SK-N-MC (cell line): ENCODE measurements around the gene COL20A1.
"Not testable (repeated sequence)": the region's sequence is repeated elsewhere in the genome, so short reads cannot be mapped to it uniquely, and the experiment has no call there.

Source experiments
- DNase-seq: peaks from one replicate; pipeline ENCODE4 v3.0.0-alpha.2; 2011; ENCODE audit warnings: low read depth, low spot score
- H3K27ac ChIP-seq: fragments of 200-600 bp; sonication (generic); 2 replicates; pipeline ENCODE4 v1.5.1; 2016; ENCODE audit warnings: mixed run types
- H3K36me3 ChIP-seq: fragments of 200-600 bp; sonication (generic); 2 replicates; pipeline ENCODE4 v1.6.1; 2017; ENCODE audit warnings: antibody characterized with exemption, low read length, mixed read lengths; ENCODE audit not compliant: insufficient read depth
- H3K4me3 ChIP-seq: fragments of 200-600 bp; sonication (generic); 2 replicates; pipeline ENCODE4 v1.5.1; 2016
- H3K9ac ChIP-seq: fragments of 200-600 bp; sonication (generic); 2 replicates; pipeline ENCODE4 v1.8.0; 2017; ENCODE audit warnings: mixed run types, mixed read lengths; ENCODE audit not compliant: insufficient read length
- H3K9me3 ChIP-seq: fragments of 200-600 bp; sonication (generic); 2 replicates; pipeline ENCODE4 v1.6.1; 2017; ENCODE audit warnings: low read depth, mild to moderate bottlenecking, antibody characterized with exemption, low read length, moderate library complexity, mixed read lengths
- EZH2 ChIP-seq: fragments of 200-600 bp; sonication (generic); IDR thresholded peaks from one replicate; pipeline ENCODE4 v1.6.1; 2017; ENCODE audit warnings: antibody characterized with exemption
- FOXP2 ChIP-seq: optimal IDR thresholded peaks from 2 replicates; pipeline ENCODE3; 2011; ENCODE audit warnings: mild to moderate bottlenecking, moderate library complexity; ENCODE audit not compliant: insufficient read depth; ENCODE audit errors: extremely low read length, control extremely low read depth
- POLR2AphosphoS5 ChIP-seq: IDR thresholded peaks from 2 replicates; pipeline ENCODE4 v1.6.1; 2012; ENCODE audit warnings: mild to moderate bottlenecking, low read depth, low read length, borderline replicate concordance

COL20A1 gene

DNA sequence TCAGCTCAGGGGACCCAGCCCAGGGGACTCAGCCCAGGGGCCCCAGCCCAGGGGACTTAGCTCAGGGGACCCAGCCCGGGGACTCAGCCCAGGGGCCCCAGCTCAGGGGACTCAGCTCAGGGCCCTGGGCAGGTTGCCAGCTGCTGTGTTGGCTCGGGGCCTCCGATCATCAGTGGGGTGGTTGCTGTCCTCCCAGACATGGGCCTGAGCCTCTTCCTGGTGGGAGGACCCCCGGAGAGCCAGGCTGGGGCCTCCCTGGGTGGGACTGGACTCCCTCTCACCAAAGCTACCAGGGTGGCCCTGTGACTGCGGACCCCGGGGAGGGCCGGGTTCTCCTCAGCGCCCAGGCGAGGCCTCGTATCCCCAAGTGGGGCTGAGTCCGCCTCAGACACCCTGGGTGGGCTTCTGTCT is 4.4 kb downstream of the COL20A1 start:
- TF ChIP-seq FOXP2 (no peak), POLR2AphosphoS5 (no peak), EZH2 (no peak)
- DNase-seq, result no peak
- no peak overlapping the region for H3K4me3 ChIP-seq

DNA sequence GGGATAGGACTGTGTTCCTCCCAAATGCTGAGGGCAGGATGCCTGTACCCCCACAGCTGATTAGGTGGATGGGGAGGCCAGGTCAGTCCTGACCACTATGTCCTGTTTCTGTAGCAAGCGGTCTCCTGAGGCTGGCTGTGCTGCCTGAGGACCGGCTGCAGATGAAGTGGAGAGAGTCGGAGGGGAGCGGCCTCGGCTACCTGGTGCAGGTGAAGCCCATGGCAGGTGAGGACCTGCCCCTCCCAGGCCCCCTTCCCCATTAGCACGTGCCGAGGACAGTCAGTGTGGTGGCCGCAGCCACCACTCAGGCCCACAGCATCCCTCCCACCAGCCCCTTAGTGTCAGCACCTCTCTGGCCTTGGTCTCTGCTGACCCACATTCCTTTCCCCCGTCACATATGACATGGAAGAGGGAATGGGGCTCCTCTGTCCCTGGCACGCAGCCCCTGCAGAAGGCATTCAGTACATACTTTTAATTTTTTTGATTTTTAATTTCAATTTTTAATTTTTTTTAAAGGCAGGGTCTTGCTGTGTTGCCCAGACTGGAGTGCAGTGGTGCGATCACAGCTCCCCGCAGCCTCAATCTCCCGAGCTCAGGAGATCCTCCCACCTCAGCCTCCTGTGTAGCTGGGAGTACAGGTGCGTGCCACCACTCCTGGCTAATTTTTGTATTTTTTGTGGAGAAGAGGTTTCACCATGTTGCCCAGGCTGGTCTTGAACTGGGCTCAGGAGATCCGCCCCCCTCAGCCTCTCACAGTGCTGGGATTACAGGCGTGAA is 5.0 kb downstream of the COL20A1 start:
- Histone ChIP-seq H3K9me3 (no peaks in the 10 kb centered on the region), H3K27ac (no peak overlapping the region), H3K9ac (no peak overlapping the region), H3K36me3 (no peaks in the 10 kb centered on the region), H3K4me3 (no peak overlapping the region)
- DNase-seq, result no peak
- no peak for TF ChIP-seq FOXP2
- TF ChIP-seq EZH2, result no peak
- no peak for TF ChIP-seq POLR2AphosphoS5

More for the DNA sequence above, 4.4 kb downstream of the COL20A1 start:
- Histone ChIP-seq H3K9ac (no peak overlapping the region), H3K36me3 (no peaks in the 10 kb centered on the region), H3K27ac (no peak overlapping the region), H3K9me3 (no peaks in the 10 kb centered on the region)

- no peak overlapping the region for H3K27ac ChIP-seq
- no peak for TF ChIP-seq POLR2AphosphoS5
- no peak overlapping the region for H3K9ac ChIP-seq
- H3K9me3 ChIP-seq, result no peaks in the 10 kb centered on the region
- DNase-seq, result no peak
- H3K36me3 ChIP-seq, result no peaks in the 10 kb centered on the region
- no peak overlapping the region for H3K4me3 ChIP-seq
These were observed 5.8 kb downstream of the COL20A1 start for GRCh38 chr20:63298731-63299312.

- Histone ChIP-seq H3K4me3 (no peak overlapping the region), H3K36me3 (no peaks in the 10 kb centered on the region), H3K9me3 (no peaks in the 10 kb centered on the region), H3K27ac (no peak overlapping the region), H3K9ac (no peak overlapping the region)
- TF ChIP-seq POLR2AphosphoS5 (no peak), FOXP2 (no peak), EZH2 (no peak)
- DNase-seq, result no peak
These were observed 8.7 kb downstream of the COL20A1 start for GRCh38 chr20:63301671-63302070.

DNA sequence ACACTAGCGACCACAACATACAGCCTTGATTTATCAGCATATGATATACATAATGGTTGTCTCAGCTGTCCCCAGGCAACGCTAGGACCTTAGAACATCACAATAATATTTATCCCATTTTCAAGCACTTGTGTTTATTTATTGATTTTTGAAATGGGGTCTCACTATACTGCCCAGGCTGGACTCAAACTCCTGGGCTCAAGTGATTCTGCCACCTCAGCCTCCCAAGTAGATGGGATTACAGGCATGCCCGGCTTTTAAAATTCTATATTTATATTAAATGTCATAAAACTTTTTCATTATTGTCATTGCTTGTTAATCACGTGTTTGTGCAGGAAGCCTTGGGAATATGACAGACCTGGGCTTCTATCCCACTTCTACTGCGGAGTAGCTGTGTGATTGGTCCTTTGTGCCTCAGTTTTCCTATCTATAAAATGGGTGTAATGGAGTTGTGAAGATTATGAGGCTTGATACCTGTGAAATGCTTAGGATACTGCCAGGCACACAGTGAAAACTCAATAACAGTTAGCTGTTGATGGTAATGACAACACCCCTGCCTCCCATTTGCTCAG is 10.2 kb downstream of the COL20A1 start:
- Histone ChIP-seq H3K4me3 (no peak overlapping the region), H3K27ac (no peak overlapping the region), H3K9me3 (no peaks in the 10 kb centered on the region), H3K9ac (no peak overlapping the region), H3K36me3 (no peaks in the 10 kb centered on the region)
- TF ChIP-seq POLR2AphosphoS5 (no peak), EZH2 (no peak), FOXP2 (no peak)
- no peak for DNase-seq

DNA sequence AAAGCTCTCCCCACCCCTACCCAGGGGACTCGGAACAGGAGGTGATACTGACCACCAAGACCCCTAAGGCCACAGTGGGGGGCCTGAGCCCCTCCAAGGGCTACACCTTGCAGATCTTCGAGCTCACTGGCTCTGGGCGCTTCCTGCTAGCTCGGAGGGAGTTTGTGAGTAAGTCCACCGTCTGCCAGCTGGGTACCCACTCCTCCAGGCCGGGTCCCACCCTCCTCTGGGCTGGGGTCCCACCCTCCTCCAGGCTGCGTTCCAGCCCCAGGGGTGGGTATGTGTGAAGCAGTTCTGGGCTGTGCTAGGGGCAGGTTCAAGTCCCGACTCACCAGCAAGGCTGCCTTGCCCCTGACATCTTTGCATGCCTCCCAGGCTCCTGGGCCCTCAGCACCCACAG is 12.4 kb downstream of the COL20A1 start:
- no peak for DNase-seq
- no peak overlapping the region for H3K9ac ChIP-seq

DNA sequence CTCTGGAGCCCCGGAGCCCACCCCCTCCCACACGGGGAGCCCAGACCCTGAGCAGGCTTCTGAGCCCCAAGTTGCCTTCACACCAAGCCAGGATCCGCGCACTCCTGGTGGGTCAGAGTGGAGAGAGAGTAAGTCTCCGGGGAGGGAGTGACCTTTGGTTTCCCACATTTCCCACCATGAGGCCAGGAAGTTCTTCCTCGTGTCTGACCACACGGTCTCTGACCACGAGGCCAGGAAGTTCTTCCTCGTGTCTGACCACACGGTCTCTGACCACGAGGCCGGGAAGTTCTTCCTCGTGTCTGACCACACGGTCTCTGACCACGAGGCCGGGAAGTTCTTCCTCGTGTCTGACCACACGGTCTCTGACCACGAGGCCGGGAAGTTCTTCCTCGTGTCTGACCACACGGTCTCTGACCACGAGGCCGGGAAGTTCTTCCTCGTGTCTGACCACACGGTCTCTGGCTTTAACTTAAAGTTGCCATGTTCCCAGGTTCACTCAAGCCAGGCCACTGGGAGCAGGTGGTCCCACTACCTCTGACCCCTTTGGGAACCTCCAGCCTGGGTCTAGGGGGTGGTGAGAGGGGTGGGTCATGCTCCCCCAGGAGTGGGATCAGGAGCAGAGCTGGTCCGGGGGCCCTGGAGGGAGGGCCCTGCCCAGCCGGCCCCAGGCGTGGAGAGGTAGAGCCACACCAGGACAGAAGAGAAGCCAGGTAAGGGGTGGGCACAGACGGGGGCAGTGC is 13.1 kb downstream of the COL20A1 start:
- not testable (repeated sequence) for H3K9me3 ChIP-seq, H3K27ac ChIP-seq, H3K9ac ChIP-seq, H3K4me3 ChIP-seq, H3K36me3 ChIP-seq, DNase-seq

More for the DNA sequence above, 12.4 kb downstream of the COL20A1 start:
- TF ChIP-seq EZH2 (no peak), FOXP2 (no peak), POLR2AphosphoS5 (no peak)
- no peak overlapping the region for H3K27ac ChIP-seq
- H3K36me3 ChIP-seq, result no peaks in the 10 kb centered on the region
- H3K9me3 ChIP-seq, result no peaks in the 10 kb centered on the region
- no peak overlapping the region for H3K4me3 ChIP-seq

- TF ChIP-seq EZH2 (no peak), FOXP2 (no peak), POLR2AphosphoS5 (no peak)
- DNase-seq, result no peak
- Histone ChIP-seq H3K27ac (no peak overlapping the region), H3K9me3 (no peaks in the 10 kb centered on the region), H3K4me3 (no peak overlapping the region), H3K9ac (no peak overlapping the region), H3K36me3 (no peaks in the 10 kb centered on the region)
These were observed 13.9 kb downstream of the COL20A1 start for GRCh38 chr20:63306673-63307537.
